Right lobe of liver (tissue), 6 donors: Measurements from ENCODE around the gene RNH1. TPM values are rescaled to one million over a fixed set of nuclear protein-coding genes. Genes with fewer than 3 reads are reported as not detected.
A peak's percentile ranks its signal among the peaks of the same experiment; 100 is the strongest.

ENCODE experiments used
- ATAC-seq, 4 donors: fragments of 200-7000 bp; cut with Tn5 transposase; one replicate each; pipeline ENCODE4 v1.9.1; 2020; ENCODE audit warnings: mild to moderate bottlenecking in 4 of 4, moderate library complexity in 4 of 4
- DNase-seq, 3 donors: peaks; one replicate each; pipeline ENCODE4 v3.0.0-alpha.2; 2020
- H3K27ac ChIP-seq, 3 donors: fragments of 200-600 bp; one replicate each; pipeline ENCODE4 v1.8.0; 2022
- H3K27me3 ChIP-seq, 2 donors: fragments of 200-600 bp; one replicate each; pipeline ENCODE4 v1.8.0; 2022
- H3K36me3 ChIP-seq, 4 donors: fragments of 200-600 bp; sonication (generic) in 1 of 4; one replicate each; pipeline versions ENCODE4 v1.5.1 to v1.8.0; 2017 to 2022; ENCODE audit warnings: control low read depth in 1 of 4
- H3K4me1 ChIP-seq, 4 donors: fragments of 200-600 bp; sonication (generic) in 1 of 4; one replicate each; pipeline versions ENCODE4 v1.5.1 to v1.8.0; 2017 to 2022; ENCODE audit warnings: control low read depth in 1 of 4
- H3K4me3 ChIP-seq, 3 donors: fragments of 200-600 bp; one replicate each; pipeline ENCODE4 v1.8.0; 2022
- H3K9me3 ChIP-seq, 4 donors: fragments of 200-600 bp; sonication (generic) in 1 of 4; one replicate each; pipeline versions ENCODE4 v1.5.1 to v1.8.0; 2017 to 2022; ENCODE audit warnings: control low read depth in 1 of 4
- CTCF ChIP-seq, 4 donors: fragments of 200-600 bp in 3 of 4; fragments of 450-650 bp in 1 of 4; IDR thresholded peaks; one replicate each; pipeline versions ENCODE4 v1.5.1 to v1.8.0; 2016 to 2022; ENCODE audit warnings: antibody characterized with exemption in 4 of 4, mild to moderate bottlenecking in 2 of 4
- POLR2A ChIP-seq: fragments of 450-650 bp; IDR thresholded peaks from one replicate; pipeline ENCODE4 v1.6.1; 2017; ENCODE audit warnings: antibody characterized with exemption, mild to moderate bottlenecking
- WGBS: methylation state at CpG from one replicate; pipeline ENCODE4 v1.1.6; 2018; ENCODE audit warnings: low coverage, low lambda C conversion rate; ENCODE audit not compliant: insufficient coverage; ENCODE audit errors: missing lambda C conversion rate; 5-methylcytosine and 5-hydroxymethylcytosine counted together
- intact Hi-C, 2 donors: fragments of 100-400 bp; cut with DNase I; formaldehyde crosslinking; loops; one replicate each; pipeline versions ENCODE4 v1.11.2 to v1.14.1; 2022
- total RNA-seq, 6 experiments: library from RNA; depleted of rRNA in 2 of 6; stranded (reverse); fragments of >200 nt in 2 of 6; fragmentation: NEBNext Ultra II Directional in 3 of 6; extraction: Animal tissue kit (Norgen Biotek cat#: 25700) in 3 of 6; gene quantifications; one replicate each; pipeline versions ENCODE4 v1.1.0 to v1.2.4, GENCODE V29; 2016 to 2023
- donor health status: DM: no; HTN: yes; CAD: no.
- donor health status: DM: no; HTN: no; CAD: no.
- donor health status: DM: no; HTN: no; CAD: no.
- donor health status: DM: no; HTN: yes; CAD: no.
- donor health status: DM: no; HTN: yes; CAD: no.

The RNH1 gene
- total RNA-seq, 6 experiments from 2014 or later, result 66.4 to 135 (median 76.2) TPM

GRCh38 chr11:545171-545570 is 38.1 kb upstream of the RNH1 start:
- no peak for DNase-seq
- TF ChIP-seq CTCF (IDR thresholded peaks at IDR 0.05), result no peak
- TF ChIP-seq POLR2A, result no peak
- no peaks in the 10 kb centered on the region for H3K27me3 ChIP-seq
- no peak overlapping the region for H3K27ac ChIP-seq
- H3K4me3 ChIP-seq, result no peak overlapping the region
- ATAC-seq, result no peak
- WGBS, result 85% methylated on average over 4 of the region's 11 CpGs
- H3K36me3 ChIP-seq, result no peaks in the 10 kb centered on the region
- H3K4me1 ChIP-seq, result no peaks in the 10 kb centered on the region
- no peaks in the 10 kb centered on the region for H3K9me3 ChIP-seq
- intact Hi-C loops, result no loop called here

- intact Hi-C loops, result no loop called here
- TF ChIP-seq POLR2A, result no peak
- no peak for TF ChIP-seq CTCF (IDR thresholded peaks at IDR 0.05)
- no CpG with 5 or more reads among the region's 5 CpGs for WGBS
These were observed 37.8 kb upstream of the RNH1 start for GRCh38 chr11:544817-545166.

GRCh38 chr11:541433-541885 is 34.4 kb upstream of the RNH1 start:
- Histone ChIP-seq H3K36me3 (no peaks in the 10 kb centered on the region), H3K27me3 (no peaks in the 10 kb centered on the region), H3K4me3 (no peak overlapping the region), H3K9me3 (no peaks in the 10 kb centered on the region), H3K4me1 (peaks cover 0 to 15% (median 4%) of the 10 kb centered on the region in 4 donors), H3K27ac (no peak overlapping the region)
- no CpG with 5 or more reads among the region's 20 CpGs for WGBS
- DNase-seq, result peak in 2 of 3 donors; percentile 14 to 54
- TF ChIP-seq CTCF (IDR thresholded peaks at IDR 0.05), result no peak
- TF ChIP-seq POLR2A, result no peak
- intact Hi-C loops, result no loop called here
- ATAC-seq, result no peak

More at GRCh38 chr11:544817-545166, 37.8 kb upstream of the RNH1 start:
- DNase-seq (no peak), ATAC-seq (peak in 1 of 4 donors; percentile 5)
- Histone ChIP-seq H3K9me3 (no peaks in the 10 kb centered on the region), H3K36me3 (no peaks in the 10 kb centered on the region), H3K4me3 (no peak overlapping the region), H3K27me3 (no peaks in the 10 kb centered on the region), H3K27ac (no peak overlapping the region), H3K4me1 (no peaks in the 10 kb centered on the region)

- WGBS, result 100% methylated on average over 1 of the region's 23 CpGs
- peak in 1 of 3 donors; percentile 51 for DNase-seq
- no peaks in the 10 kb centered on the region for H3K36me3 ChIP-seq
- peaks cover 0 to 16% (median 7%) of the 10 kb centered on the region in 4 donors for H3K4me1 ChIP-seq
- H3K27ac ChIP-seq, result no peak overlapping the region
- intact Hi-C loops, result no loop called here
- H3K27me3 ChIP-seq, result no peaks in the 10 kb centered on the region
- H3K9me3 ChIP-seq, result no peaks in the 10 kb centered on the region
- TF ChIP-seq POLR2A (no peak), CTCF (IDR thresholded peaks at IDR 0.05) (no peak)
- ATAC-seq, result no peak
- H3K4me3 ChIP-seq, result no peak overlapping the region
These were observed 33.8 kb upstream of the RNH1 start for GRCh38 chr11:540583-541432.
